ENCODE measurements around the gene ZNF200.

- TF ChIP-seq GATA2 (IDR thresholded peaks at IDR 0.05; ENCODE audit: low read depth, low read length): no peak
- TF ChIP-seq GATA3 (IDR thresholded peaks at IDR 0.05; ENCODE audit: low read depth, low read length): no peak
Measured at GRCh38 chr16:3242709-3243108, 7.8 kb upstream of the ZNF200 start.

Measured in SH-SY5Y (cell line).